Chondrocyte (in vitro differentiated cells): ENCODE data around the gene NDST3. TPM values are rescaled to one million over a fixed set of nuclear protein-coding genes. Genes with fewer than 3 reads are reported as not detected.

Experiments
- DNase-seq: peaks from one replicate; pipeline ENCODE4 v3.0.0; 2021; ENCODE audit warnings: mixed read lengths, low spot score
- H3K27ac Mint-ChIP-seq: one replicate; pipeline ENCODE4 v1.8.0; 2021; ENCODE audit warnings: mild to moderate bottlenecking, moderate library complexity, mixed read lengths; ENCODE audit not compliant: unreplicated experiment
- H3K27me3 Mint-ChIP-seq: 2 replicates; pipeline ENCODE4 v1.8.0; 2021; ENCODE audit warnings: low read depth, mixed read lengths
- H3K36me3 Mint-ChIP-seq: 2 replicates; pipeline ENCODE4 v1.8.0; 2021; ENCODE audit warnings: low read depth, mixed read lengths
- H3K4me1 Mint-ChIP-seq: 2 replicates; pipeline ENCODE4 v1.8.0; 2021; ENCODE audit warnings: low read depth, mild to moderate bottlenecking, mixed read lengths
- H3K4me3 Mint-ChIP-seq: one replicate; pipeline ENCODE4 v1.8.0; 2021; ENCODE audit warnings: mild to moderate bottlenecking, moderate library complexity, mixed read lengths; ENCODE audit not compliant: unreplicated experiment
- H3K9me3 Mint-ChIP-seq: 2 replicates; pipeline ENCODE4 v1.8.0; 2021; ENCODE audit warnings: low read depth, mixed read lengths
- total RNA-seq: library from RNA; stranded (reverse); gene quantifications from 3 replicates; pipeline ENCODE4 v1.2.1, GENCODE V29; 2021
- TF ChIP-seq, protein P1 (sequence below): fragments of 200-600 bp; sonication (generic); IDR thresholded peaks from 2 replicates; pipeline ENCODE4 v1.5.0; 2021; ENCODE audit warnings: antibody characterized with exemption, mild to moderate bottlenecking, moderate library complexity

Gene NDST3
- total RNA-seq, 1 donor from 2014 or later = 1.3 TPM

DNA sequence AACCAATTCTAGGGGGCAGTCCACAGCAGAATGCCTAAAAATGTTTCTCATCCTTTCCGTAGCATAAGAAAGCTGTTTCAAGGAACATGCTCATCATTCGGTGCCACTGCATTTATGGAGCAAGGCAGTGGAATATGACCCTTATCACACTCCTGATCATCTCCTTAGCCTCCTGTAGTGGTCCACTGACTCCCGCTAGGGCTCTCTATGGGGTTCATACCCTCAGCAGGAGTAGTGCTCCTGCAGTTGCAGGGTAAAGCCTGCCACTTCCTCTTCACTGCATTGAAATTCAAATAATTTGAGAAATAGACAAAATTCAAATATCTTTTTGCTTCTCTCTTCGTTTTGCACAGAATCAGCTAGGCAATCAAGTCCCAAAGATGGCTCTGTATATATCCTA is 107.0 kb downstream of the NDST3 start:
- H3K4me1 Mint-ChIP-seq = no peaks in the 10 kb centered on the region
- TF ChIP-seq, protein P1, sequence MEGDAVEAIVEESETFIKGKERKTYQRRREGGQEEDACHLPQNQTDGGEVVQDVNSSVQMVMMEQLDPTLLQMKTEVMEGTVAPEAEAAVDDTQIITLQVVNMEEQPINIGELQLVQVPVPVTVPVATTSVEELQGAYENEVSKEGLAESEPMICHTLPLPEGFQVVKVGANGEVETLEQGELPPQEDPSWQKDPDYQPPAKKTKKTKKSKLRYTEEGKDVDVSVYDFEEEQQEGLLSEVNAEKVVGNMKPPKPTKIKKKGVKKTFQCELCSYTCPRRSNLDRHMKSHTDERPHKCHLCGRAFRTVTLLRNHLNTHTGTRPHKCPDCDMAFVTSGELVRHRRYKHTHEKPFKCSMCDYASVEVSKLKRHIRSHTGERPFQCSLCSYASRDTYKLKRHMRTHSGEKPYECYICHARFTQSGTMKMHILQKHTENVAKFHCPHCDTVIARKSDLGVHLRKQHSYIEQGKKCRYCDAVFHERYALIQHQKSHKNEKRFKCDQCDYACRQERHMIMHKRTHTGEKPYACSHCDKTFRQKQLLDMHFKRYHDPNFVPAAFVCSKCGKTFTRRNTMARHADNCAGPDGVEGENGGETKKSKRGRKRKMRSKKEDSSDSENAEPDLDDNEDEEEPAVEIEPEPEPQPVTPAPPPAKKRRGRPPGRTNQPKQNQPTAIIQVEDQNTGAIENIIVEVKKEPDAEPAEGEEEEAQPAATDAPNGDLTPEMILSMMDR = no peak
- no peaks in the 10 kb centered on the region for H3K9me3 Mint-ChIP-seq
- no peaks in the 10 kb centered on the region for H3K36me3 Mint-ChIP-seq
- H3K4me3 Mint-ChIP-seq = no peak overlapping the region
- no peaks in the 10 kb centered on the region for H3K27me3 Mint-ChIP-seq
- no peak for DNase-seq
- H3K27ac Mint-ChIP-seq = no peak overlapping the region

DNA sequence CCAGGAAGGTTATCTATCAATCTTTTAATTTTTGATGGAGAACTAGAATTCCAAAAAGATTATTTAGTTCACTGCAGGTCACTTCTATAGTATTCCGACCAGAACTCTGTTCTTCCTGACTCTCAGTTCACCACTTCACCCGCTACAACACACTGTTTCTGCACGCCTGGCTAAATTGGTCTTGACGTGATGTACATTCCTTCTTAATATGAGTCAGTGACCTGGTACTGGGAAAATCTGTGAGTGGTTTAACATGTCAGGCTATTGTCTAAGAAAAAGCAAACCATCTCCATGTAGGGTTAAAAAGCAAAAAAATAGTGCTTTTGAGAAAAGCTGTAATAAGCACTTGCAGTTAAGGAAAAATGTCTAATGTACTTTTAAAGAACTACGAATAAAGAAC is 120.4 kb downstream of the NDST3 start:
- H3K4me1 Mint-ChIP-seq = peaks cover 8% of the 10 kb centered on the region
- peaks cover 10% of the 10 kb centered on the region for H3K9me3 Mint-ChIP-seq
- DNase-seq = no peak
- no peak overlapping the region for H3K27ac Mint-ChIP-seq
- H3K36me3 Mint-ChIP-seq = peaks cover 3% of the 10 kb centered on the region
- H3K27me3 Mint-ChIP-seq = no peaks in the 10 kb centered on the region
- TF ChIP-seq, protein P1 = no peak
- no peak overlapping the region for H3K4me3 Mint-ChIP-seq

DNA sequence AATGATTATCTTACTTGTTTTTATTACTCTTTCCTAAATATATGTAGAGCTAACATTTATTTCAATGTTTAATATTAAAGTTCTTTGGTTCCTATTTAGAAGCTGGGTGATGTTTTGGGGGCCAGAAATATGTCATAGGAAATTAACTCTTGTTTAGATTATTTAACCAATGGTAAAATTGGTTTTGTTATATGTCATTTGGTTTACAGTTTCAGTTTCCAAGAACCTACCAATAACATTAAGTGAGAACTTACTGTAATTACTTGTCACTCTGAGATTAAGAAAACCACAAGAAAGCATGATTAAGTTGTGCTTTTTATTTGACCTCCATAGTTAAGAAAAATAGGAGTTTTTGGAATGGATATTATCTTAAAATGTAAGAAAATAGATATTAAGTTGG is 121.2 kb downstream of the NDST3 start:
- TF ChIP-seq, protein P1 = no peak

DNA sequence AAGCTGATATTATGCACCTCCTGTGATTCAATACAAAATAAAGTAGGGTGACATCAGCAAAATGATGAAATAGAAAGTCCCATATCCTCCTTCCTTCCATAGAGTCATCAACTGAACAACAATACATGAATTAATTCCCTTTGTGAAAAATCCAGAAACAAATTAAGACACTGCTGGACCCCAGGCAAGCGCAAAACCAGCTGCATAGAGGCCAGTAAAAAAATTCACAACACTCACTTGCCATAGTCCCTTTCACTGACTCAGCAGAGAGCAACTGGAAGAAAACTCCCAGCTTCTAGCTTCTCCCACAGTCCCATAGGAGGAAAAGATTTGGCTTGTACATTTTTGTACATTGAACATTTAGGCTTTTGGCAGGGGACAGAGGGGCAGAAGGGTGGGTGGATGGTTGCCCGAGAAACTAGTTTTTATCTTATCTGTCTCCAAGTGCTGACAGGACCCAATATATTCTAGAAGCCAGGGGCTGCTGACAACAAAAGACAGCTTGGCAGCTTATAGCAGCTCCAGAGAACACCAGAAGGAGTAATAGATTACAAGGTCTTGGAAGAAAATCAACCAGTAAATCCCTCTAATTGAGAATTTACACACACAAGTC is 124.6 kb downstream of the NDST3 start:
- H3K4me3 Mint-ChIP-seq = no peak overlapping the region
- peaks cover 10% of the 10 kb centered on the region for H3K36me3 Mint-ChIP-seq
- peaks cover 23% of the 10 kb centered on the region for H3K9me3 Mint-ChIP-seq
- H3K27ac Mint-ChIP-seq = no peak overlapping the region
- DNase-seq = no peak
- H3K27me3 Mint-ChIP-seq = no peaks in the 10 kb centered on the region
- peaks cover 8% of the 10 kb centered on the region for H3K4me1 Mint-ChIP-seq
- TF ChIP-seq, protein P1 = no peak

More for the DNA sequence above, 121.2 kb downstream of the NDST3 start:
- peaks cover 10% of the 10 kb centered on the region for H3K36me3 Mint-ChIP-seq
- H3K4me3 Mint-ChIP-seq = no peak overlapping the region
- H3K27me3 Mint-ChIP-seq = no peaks in the 10 kb centered on the region
- peaks cover 19% of the 10 kb centered on the region for H3K9me3 Mint-ChIP-seq
- H3K27ac Mint-ChIP-seq = no peak overlapping the region
- peaks cover 8% of the 10 kb centered on the region for H3K4me1 Mint-ChIP-seq
- DNase-seq = no peak

DNA sequence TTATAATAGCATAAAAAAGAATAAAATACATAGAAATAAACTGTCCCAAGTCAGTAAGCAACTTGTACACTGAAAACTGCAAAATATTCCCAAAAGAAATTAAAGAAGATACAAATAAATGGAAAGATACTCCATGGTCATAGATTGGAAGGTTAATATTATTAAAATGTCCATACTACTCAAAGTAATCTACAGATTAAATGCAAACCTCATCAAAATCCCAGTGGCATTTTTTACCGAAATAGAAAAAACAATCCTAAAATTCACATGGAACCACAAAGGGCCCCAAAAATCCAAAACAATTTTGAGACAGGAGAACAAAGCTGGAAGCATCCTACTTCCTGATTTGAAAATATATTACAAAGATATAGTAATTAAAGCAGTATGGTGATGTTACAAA is 133.0 kb downstream of the NDST3 start:
- no peak for DNase-seq
- no peak overlapping the region for H3K27ac Mint-ChIP-seq

More for the DNA sequence above, 133.0 kb downstream of the NDST3 start:
- no peaks in the 10 kb centered on the region for H3K27me3 Mint-ChIP-seq
- H3K9me3 Mint-ChIP-seq = peaks cover 22% of the 10 kb centered on the region
- peaks cover 1% of the 10 kb centered on the region for H3K36me3 Mint-ChIP-seq
- H3K4me1 Mint-ChIP-seq = no peaks in the 10 kb centered on the region
- no peak overlapping the region for H3K4me3 Mint-ChIP-seq
- TF ChIP-seq, protein P1 = no peak
